ENCODE results near the gene TNS3. TPM values are rescaled to one million over a fixed set of nuclear protein-coding genes. Genes with fewer than 3 reads are reported as not detected.

The TNS3 gene
- polyA plus RNA-seq, 1 donor from 2014 or later: 12.5 TPM

DNA sequence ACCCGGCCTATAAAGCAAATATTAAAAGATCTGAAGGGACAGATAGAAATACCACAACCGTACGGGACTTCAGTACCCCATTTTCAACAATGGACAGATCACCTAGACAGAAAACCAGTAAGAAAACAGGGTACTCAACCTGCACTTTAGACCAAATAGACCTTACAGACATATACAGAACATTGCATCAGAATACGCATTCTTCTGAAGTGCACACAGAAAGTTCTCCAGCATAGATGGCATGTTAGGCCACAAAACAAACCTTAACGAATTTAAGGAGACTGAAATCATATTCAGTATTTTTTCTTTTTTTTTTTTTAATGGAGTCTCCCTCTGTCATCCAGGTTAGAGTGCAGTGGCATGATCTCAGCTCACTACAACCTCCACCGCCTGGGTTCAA lies 151.5 kb downstream of the TNS3 start:
- Mint-ChIP-seq H3K9me3 (no peaks in the 10 kb centered on the region), H3K4me1 (peaks cover 0 to 1% (median 0%) of the 10 kb centered on the region in 3 donors), H3K4me3 (no peak overlapping the region), H3K27ac (no peak overlapping the region), H3K27me3 (no peaks in the 10 kb centered on the region), H3K36me3 (peaks cover 16% of the 10 kb centered on the region)

DNA sequence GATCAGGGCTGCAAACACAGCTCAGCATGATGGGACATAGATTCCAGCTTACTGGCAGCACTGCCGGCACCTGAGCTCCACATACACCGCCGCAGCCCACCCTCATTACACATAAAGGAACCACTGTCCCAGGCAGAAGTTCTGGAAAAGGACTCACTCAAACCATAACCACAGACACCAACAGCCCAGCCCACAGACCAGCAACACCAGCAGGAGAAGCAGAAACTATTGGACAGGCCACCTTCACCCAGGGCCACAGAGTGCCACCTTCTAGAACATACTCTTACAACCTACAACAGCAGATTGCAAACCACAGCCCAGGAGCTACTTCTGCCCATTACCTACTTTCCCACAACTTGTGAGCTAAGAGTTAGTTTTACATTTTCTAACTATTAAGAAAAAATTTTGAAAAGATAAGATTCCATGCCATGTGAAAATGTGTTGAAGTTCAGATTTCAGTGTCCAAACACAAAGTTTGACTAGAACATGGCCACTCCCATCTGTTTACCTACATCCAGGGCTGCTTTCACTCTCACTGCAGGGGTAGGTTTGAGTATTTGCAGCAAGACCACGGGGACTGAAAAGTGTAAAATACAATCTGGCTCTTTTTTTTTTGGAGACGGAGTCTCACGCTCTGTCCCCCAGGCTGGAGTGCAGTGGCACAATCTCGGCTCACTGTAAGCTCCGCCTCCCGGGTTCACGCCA lies 153.0 kb downstream of the TNS3 start:
- Mint-ChIP-seq H3K4me1 (peaks cover 0 to 1% (median 0%) of the 10 kb centered on the region in 3 donors), H3K27me3 (no peaks in the 10 kb centered on the region), H3K27ac (no peak overlapping the region), H3K4me3 (no peak overlapping the region), H3K9me3 (no peaks in the 10 kb centered on the region), H3K36me3 (peaks cover 17% of the 10 kb centered on the region)

- peaks cover 16% of the 10 kb centered on the region for H3K36me3 Mint-ChIP-seq
- no peaks in the 10 kb centered on the region for H3K9me3 Mint-ChIP-seq
- H3K27me3 Mint-ChIP-seq: no peaks in the 10 kb centered on the region
- no peak overlapping the region for H3K27ac Mint-ChIP-seq
- no peak overlapping the region for H3K4me3 Mint-ChIP-seq
- H3K4me1 Mint-ChIP-seq: no peaks in the 10 kb centered on the region
Observed at GRCh38 chr7:47428052-47428767, 153.7 kb downstream of the TNS3 start.

DNA sequence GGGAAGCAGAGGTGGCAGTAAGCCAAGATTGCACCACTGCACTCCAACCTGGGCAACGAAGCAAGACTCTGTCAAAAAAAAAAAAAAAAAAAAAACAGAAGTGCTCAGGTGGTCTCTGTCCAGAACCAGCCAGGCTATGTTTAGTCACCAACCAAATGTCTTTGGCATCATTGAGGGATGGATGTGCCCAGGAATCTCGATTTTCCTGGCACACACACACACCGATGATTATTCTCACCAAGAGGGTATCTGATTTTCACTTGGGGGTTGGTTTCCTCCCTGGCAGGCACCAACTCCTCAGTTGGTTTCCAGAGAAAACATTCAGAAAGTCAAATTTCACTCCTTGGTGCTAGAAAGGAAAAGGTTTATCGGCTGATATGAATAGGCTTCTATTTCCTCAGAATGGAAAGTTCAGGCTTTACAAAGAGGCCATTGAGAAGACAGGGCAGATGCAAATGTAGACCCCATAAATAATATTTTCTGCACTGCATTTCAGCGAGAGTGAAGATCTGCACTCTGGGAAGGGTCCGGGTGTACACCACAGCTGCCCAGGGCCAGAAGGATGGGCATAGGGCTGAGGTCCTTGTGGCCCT lies 154.8 kb downstream of the TNS3 start:
- Mint-ChIP-seq H3K27ac (no peak overlapping the region), H3K36me3 (peaks cover 18% of the 10 kb centered on the region), H3K4me1 (no peaks in the 10 kb centered on the region), H3K4me3 (no peak overlapping the region), H3K9me3 (no peaks in the 10 kb centered on the region), H3K27me3 (no peaks in the 10 kb centered on the region)

- peaks cover 20% of the 10 kb centered on the region for H3K36me3 Mint-ChIP-seq
- H3K4me1 Mint-ChIP-seq: peaks cover 0 to 2% (median 0%) of the 10 kb centered on the region in 3 donors
- H3K9me3 Mint-ChIP-seq: no peaks in the 10 kb centered on the region
- H3K27me3 Mint-ChIP-seq: no peaks in the 10 kb centered on the region
- no peak overlapping the region for H3K4me3 Mint-ChIP-seq
- peak overlapping the region in 1 of 3 donors; percentile 49 for H3K27ac Mint-ChIP-seq
Observed at GRCh38 chr7:47424523-47424922, 157.4 kb downstream of the TNS3 start.

- Mint-ChIP-seq H3K9me3 (no peaks in the 10 kb centered on the region), H3K27me3 (no peaks in the 10 kb centered on the region), H3K27ac (no peak overlapping the region), H3K36me3 (peaks cover 20% of the 10 kb centered on the region), H3K4me1 (peaks cover 0 to 2% (median 0%) of the 10 kb centered on the region in 3 donors), H3K4me3 (no peak overlapping the region)
Observed at GRCh38 chr7:47423196-47423595, 158.7 kb downstream of the TNS3 start.

GRCh38 chr7:47422611-47423010 lies 159.3 kb downstream of the TNS3 start:
- peaks cover 16% of the 10 kb centered on the region for H3K36me3 Mint-ChIP-seq
- no peak overlapping the region for H3K4me3 Mint-ChIP-seq
- H3K4me1 Mint-ChIP-seq: peaks cover 0 to 2% (median 0%) of the 10 kb centered on the region in 3 donors
- no peaks in the 10 kb centered on the region for H3K27me3 Mint-ChIP-seq
- H3K27ac Mint-ChIP-seq: no peak overlapping the region
- H3K9me3 Mint-ChIP-seq: no peaks in the 10 kb centered on the region

- Mint-ChIP-seq H3K4me3 (no peak overlapping the region), H3K27ac (no peak overlapping the region), H3K27me3 (no peaks in the 10 kb centered on the region), H3K4me1 (peaks cover 0 to 2% (median 0%) of the 10 kb centered on the region in 3 donors), H3K9me3 (no peaks in the 10 kb centered on the region), H3K36me3 (peaks cover 12% of the 10 kb centered on the region)
Observed at GRCh38 chr7:47421456-47421855, 160.5 kb downstream of the TNS3 start.

DNA sequence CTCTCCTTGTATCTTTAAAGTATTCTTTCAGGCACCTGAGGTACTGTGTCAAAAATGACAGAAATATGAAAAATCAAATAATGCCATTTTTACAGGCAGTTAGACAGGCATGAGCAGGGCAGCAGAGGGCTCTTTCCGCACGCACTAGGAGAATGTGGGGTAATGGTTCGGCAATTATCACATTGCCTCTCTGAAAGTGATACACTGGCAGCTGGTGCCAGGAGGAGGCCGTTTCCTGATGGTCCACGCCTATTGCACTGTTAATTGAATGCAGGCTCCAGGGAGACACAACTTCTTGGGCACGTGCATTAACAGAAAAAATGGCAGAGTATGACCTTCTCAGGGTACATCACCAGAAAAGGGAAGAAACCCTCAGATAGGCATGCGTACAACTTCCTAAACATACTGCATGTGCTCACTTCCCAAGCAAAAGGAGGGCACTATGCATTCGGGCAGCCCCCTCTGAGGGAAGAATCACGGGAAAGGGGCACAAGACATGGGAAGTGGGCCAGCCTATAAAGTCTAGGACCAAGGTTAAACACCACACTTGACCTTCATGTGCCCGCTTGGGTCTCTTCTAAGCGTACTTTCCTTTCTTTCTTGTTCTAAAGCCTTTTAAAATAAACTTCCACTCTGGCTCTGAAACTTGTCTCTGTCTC lies 161.7 kb downstream of the TNS3 start:
- H3K27me3 Mint-ChIP-seq: no peaks in the 10 kb centered on the region
- H3K9me3 Mint-ChIP-seq: no peaks in the 10 kb centered on the region
- H3K4me1 Mint-ChIP-seq: peaks cover 0 to 2% (median 0%) of the 10 kb centered on the region in 3 donors
- H3K36me3 Mint-ChIP-seq: peaks cover 14% of the 10 kb centered on the region
- H3K27ac Mint-ChIP-seq: no peak overlapping the region
- no peak overlapping the region for H3K4me3 Mint-ChIP-seq

- Mint-ChIP-seq H3K27me3 (no peaks in the 10 kb centered on the region), H3K4me3 (no peak overlapping the region), H3K27ac (peak overlapping the region in 1 of 3 donors; percentile 47), H3K4me1 (peaks cover 0 to 2% (median 0%) of the 10 kb centered on the region in 3 donors), H3K9me3 (no peaks in the 10 kb centered on the region), H3K36me3 (peaks cover 14% of the 10 kb centered on the region)
Observed at GRCh38 chr7:47419471-47419870, 162.4 kb downstream of the TNS3 start.

DNA sequence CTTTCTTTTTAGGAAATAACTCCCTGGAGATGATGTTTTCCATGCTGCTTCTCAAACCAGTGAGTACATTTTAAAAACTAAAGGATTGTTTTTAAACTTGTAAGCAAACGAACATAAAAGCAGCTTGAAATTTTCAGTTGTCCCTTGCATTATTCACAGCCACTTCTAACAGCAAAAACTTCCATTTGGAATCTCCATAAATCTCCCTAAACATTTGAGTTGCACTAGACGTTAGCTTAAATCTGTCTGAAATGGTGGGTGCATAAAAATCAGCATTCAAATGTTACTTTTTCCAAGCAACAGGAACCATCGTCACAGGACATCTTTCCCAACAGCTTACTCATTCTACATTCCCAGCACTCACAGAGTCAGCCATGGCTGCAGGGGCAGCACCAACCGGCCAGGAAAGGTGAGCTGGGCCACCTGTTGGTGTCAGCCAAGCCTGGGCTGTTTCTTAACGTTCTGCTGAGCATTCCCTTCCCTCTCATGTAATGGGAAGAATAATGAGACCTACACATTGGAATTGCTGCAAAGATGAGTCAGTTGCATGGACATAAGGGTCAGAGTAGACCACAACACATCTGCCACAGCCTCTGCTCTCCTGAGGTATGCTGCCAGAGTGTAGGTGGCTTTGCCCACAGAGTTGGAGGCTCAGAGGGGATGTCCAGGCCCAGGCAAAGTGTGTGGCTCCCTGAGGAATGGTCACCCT lies 163.2 kb downstream of the TNS3 start:
- no peak overlapping the region for H3K4me3 Mint-ChIP-seq
- H3K27ac Mint-ChIP-seq: no peak overlapping the region
- H3K36me3 Mint-ChIP-seq: peaks cover 14% of the 10 kb centered on the region
- H3K4me1 Mint-ChIP-seq: peaks cover 0 to 2% (median 0%) of the 10 kb centered on the region in 3 donors
- H3K9me3 Mint-ChIP-seq: no peaks in the 10 kb centered on the region
- no peaks in the 10 kb centered on the region for H3K27me3 Mint-ChIP-seq

- Mint-ChIP-seq H3K4me1 (peaks cover 0 to 2% (median 0%) of the 10 kb centered on the region in 3 donors), H3K27me3 (no peaks in the 10 kb centered on the region), H3K36me3 (peaks cover 10% of the 10 kb centered on the region), H3K9me3 (no peaks in the 10 kb centered on the region), H3K27ac (no peak overlapping the region), H3K4me3 (no peak overlapping the region)
Observed at GRCh38 chr7:47416492-47417480, 165.1 kb downstream of the TNS3 start.

DNA sequence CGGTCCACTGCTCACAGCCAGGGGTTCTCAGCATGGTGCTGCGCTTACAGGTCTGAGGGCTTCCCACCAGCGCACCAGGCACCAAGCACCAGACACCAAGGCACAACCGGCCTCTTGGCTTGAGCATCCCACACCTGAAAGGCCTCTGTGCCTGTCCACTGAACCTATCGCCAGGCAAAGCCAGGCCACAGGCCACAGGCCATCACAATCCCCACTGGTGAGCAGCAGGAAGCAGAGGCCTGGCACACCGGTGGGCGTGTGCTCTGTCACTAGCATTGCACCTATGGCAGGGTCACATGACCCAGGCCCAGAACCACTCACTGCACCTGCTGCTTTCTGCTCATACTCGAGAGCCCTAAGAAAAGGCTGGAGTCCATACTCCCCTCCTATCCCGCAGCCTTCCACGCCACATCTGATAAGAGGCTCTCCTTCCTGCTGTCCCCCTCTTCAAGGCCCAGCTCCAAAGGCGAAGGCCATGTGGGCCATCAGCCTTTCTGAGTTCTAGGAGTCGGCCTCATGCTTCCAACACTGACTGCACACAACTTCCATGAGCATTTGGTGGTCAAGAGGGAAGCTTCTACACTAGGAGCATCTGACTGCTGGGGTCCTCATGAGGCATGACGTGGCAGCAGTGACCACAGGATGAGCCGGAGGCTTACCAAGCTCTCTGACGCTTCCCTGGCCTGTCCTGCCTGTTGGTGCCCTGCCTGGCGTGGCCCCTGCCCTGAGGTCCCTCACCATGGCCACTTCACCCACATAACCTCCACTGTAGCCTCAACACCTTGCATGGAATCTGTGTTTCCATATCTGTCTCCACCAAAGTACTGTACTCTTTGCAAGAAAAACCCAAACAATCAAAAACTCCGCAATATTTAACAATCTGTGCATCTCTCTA lies 166.3 kb downstream of the TNS3 start:
- peak overlapping the region in 1 of 3 donors; percentile 59 for H3K27ac Mint-ChIP-seq
- no peaks in the 10 kb centered on the region for H3K4me1 Mint-ChIP-seq

More for the DNA sequence above, 166.3 kb downstream of the TNS3 start:
- H3K27me3 Mint-ChIP-seq: no peaks in the 10 kb centered on the region
- H3K4me3 Mint-ChIP-seq: peak overlapping the region in 1 of 4 donors; percentile 6
- no peaks in the 10 kb centered on the region for H3K9me3 Mint-ChIP-seq
- peaks cover 7% of the 10 kb centered on the region for H3K36me3 Mint-ChIP-seq

All from IgD-negative memory B cell (primary cell).